ENCODE results near the gene WDR70.
"Not testable (repeated sequence)": the region's sequence is repeated elsewhere in the genome, so short reads cannot be mapped to it uniquely, and the experiment has no call there.

WDR70 gene

DNA sequence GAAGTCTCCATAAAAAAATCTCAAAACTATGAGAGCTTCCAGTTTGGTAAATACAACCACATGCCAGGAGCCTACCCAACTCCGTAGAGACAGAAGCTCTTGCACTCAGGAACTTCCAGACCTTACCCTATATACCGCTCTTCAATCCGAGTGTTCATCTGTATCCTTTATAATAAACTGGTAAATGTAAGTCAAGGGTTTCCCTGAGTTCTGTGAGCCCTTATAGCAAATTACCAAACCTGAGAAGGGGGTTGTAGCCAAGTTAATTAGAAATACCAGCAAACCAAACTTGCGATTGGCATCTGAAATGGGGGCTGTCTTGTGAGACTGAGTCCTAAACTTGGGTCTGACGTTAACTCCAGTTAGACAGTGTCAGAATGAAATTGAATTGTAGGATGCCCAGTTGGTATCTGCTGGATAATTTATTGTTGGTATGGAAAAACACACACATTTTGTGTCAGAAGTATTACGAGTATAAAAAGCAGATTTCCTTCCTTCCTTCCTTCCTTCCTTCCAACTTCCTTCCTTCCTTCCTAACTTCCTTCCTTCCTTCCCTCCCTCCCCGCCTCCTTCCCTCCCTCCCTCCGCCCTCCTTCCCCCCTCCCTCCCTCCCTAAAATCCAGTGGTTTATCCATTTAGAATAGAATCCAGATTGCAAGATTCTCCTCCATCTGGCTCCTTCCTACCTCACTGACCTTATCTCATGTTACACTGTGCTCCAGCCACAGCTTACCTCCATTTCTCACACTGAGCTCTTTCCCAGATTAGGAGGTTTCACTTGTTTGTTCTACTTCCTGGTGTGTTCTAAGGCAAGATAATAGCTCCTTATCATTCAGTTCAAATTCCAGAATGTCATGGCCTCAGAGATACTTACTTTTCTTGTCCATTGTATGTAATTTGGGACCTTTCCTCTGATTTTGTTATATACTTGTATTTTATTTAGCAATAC, 196.7 kb downstream of the WDR70 start:
- Histone ChIP-seq H3K27me3 (replicated peaks; ENCODE audit: control insufficient read depth, insufficient read depth, low read length) (no peaks in the 10 kb centered on the region), H3K4me3 (replicated peaks; ENCODE audit: low read depth, low read length) (no peak overlapping the region), H3K36me3 (ENCODE audit: control insufficient read depth, insufficient read depth, low read length) (no peaks in the 10 kb centered on the region)
- TF ChIP-seq, protein P1, sequence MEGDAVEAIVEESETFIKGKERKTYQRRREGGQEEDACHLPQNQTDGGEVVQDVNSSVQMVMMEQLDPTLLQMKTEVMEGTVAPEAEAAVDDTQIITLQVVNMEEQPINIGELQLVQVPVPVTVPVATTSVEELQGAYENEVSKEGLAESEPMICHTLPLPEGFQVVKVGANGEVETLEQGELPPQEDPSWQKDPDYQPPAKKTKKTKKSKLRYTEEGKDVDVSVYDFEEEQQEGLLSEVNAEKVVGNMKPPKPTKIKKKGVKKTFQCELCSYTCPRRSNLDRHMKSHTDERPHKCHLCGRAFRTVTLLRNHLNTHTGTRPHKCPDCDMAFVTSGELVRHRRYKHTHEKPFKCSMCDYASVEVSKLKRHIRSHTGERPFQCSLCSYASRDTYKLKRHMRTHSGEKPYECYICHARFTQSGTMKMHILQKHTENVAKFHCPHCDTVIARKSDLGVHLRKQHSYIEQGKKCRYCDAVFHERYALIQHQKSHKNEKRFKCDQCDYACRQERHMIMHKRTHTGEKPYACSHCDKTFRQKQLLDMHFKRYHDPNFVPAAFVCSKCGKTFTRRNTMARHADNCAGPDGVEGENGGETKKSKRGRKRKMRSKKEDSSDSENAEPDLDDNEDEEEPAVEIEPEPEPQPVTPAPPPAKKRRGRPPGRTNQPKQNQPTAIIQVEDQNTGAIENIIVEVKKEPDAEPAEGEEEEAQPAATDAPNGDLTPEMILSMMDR (IDR thresholded peaks at IDR 0.05; ENCODE audit: insufficient read depth, low read length, poor library complexity, severe bottlenecking), result no peak
- DNase-seq (ENCODE audit: extremely low read depth, insufficient read length), result no peak

DNA sequence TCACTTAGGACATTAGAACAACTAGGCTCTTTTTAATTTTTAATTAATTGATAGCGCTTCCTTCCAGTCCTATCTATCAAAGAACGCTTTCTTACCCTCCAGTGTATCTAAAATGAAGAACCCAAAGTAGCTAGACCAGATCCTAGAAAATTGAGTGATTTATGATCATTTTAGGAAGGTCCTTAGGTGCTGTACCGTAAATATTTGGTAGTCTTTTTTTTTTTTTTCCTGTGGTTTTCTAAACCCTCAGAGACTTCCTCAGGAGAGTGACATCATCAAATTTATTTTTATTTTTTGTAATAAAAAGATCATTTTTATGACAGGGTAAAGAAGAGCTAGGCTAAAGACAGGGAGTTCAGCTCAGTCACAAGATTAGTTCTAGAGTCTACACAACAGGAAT, 197.4 kb downstream of the WDR70 start:
- no peak for DNase-seq (ENCODE audit: extremely low read depth, insufficient read length)
- no peaks in the 10 kb centered on the region for H3K27me3 ChIP-seq (replicated peaks; ENCODE audit: control insufficient read depth, insufficient read depth, low read length)
- TF ChIP-seq, protein P1 (IDR thresholded peaks at IDR 0.05; ENCODE audit: insufficient read depth, low read length, poor library complexity, severe bottlenecking), result no peak
- no peaks in the 10 kb centered on the region for H3K36me3 ChIP-seq (ENCODE audit: control insufficient read depth, insufficient read depth, low read length)
- no peak overlapping the region for H3K4me3 ChIP-seq (replicated peaks; ENCODE audit: low read depth, low read length)

DNA sequence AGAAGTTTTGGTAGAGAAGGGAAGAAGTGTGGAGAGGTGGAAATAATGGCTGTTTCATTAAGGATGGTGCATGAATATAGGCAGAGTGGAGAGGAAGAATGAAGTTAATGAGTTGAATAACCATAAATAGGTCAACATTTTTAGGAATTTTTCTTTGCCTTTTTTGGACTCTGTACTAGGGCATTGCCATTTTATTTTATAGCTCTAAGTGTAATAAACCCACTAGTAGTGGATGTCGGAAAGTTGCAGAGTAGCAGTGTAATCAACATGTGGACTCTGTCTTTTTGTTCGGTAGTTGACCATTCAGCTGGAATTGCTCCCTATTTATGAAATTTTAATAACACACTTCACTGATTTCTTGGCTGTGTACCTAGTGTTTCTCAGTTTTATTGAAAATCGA, 199.1 kb downstream of the WDR70 start:
- no peak overlapping the region for H3K4me3 ChIP-seq (replicated peaks; ENCODE audit: low read depth, low read length)
- no peaks in the 10 kb centered on the region for H3K27me3 ChIP-seq (replicated peaks; ENCODE audit: control insufficient read depth, insufficient read depth, low read length)
- TF ChIP-seq, protein P1 (IDR thresholded peaks at IDR 0.05; ENCODE audit: insufficient read depth, low read length, poor library complexity, severe bottlenecking), result no peak
- no peak for DNase-seq (ENCODE audit: extremely low read depth, insufficient read length)
- H3K36me3 ChIP-seq (ENCODE audit: control insufficient read depth, insufficient read depth, low read length), result no peaks in the 10 kb centered on the region

- no peaks in the 10 kb centered on the region for H3K27me3 ChIP-seq (replicated peaks; ENCODE audit: control insufficient read depth, insufficient read depth, low read length)
- H3K36me3 ChIP-seq (ENCODE audit: control insufficient read depth, insufficient read depth, low read length), result no peaks in the 10 kb centered on the region
- H3K4me3 ChIP-seq (replicated peaks; ENCODE audit: low read depth, low read length), result no peak overlapping the region
- no peak for DNase-seq (ENCODE audit: extremely low read depth, insufficient read length)
- TF ChIP-seq, protein P1 (IDR thresholded peaks at IDR 0.05; ENCODE audit: insufficient read depth, low read length, poor library complexity, severe bottlenecking), result no peak
Measured at GRCh38 chr5:37580106-37580505, 201.0 kb downstream of the WDR70 start.

GRCh38 chr5:37582202-37582601, 203.1 kb downstream of the WDR70 start:
- TF ChIP-seq, protein P1 (IDR thresholded peaks at IDR 0.05; ENCODE audit: insufficient read depth, low read length, poor library complexity, severe bottlenecking), result no peak
- Histone ChIP-seq H3K36me3 (ENCODE audit: control insufficient read depth, insufficient read depth, low read length) (no peaks in the 10 kb centered on the region), H3K4me3 (replicated peaks; ENCODE audit: low read depth, low read length) (no peak overlapping the region), H3K27me3 (replicated peaks; ENCODE audit: control insufficient read depth, insufficient read depth, low read length) (no peaks in the 10 kb centered on the region)
- DNase-seq (ENCODE audit: extremely low read depth, insufficient read length), result no peak

- DNase-seq (ENCODE audit: extremely low read depth, insufficient read length); H3K4me3 ChIP-seq (replicated peaks; ENCODE audit: low read depth, low read length); H3K36me3 ChIP-seq (ENCODE audit: control insufficient read depth, insufficient read depth, low read length); H3K27me3 ChIP-seq (replicated peaks; ENCODE audit: control insufficient read depth, insufficient read depth, low read length): not testable (repeated sequence)
Measured at GRCh38 chr5:37593292-37593691, 214.2 kb downstream of the WDR70 start.

GRCh38 chr5:37594864-37595263, 215.7 kb downstream of the WDR70 start:
- H3K27me3 ChIP-seq (replicated peaks; ENCODE audit: control insufficient read depth, insufficient read depth, low read length); H3K4me3 ChIP-seq (replicated peaks; ENCODE audit: low read depth, low read length); DNase-seq (ENCODE audit: extremely low read depth, insufficient read length): not testable (repeated sequence)

More at GRCh38 chr5:37594864-37595263, 215.7 kb downstream of the WDR70 start:
- not testable (repeated sequence) for H3K36me3 ChIP-seq (ENCODE audit: control insufficient read depth, insufficient read depth, low read length)
